DOHH2 (cell line): Measurements from ENCODE around the gene BCL2L13.

ENCODE experiments used
- CTCF ChIP-seq: fragments of 200-600 bp; sonication (generic); IDR thresholded peaks from one replicate; pipeline ENCODE4 v1.5.1; 2014; ENCODE audit warnings: antibody characterized with exemption, mild to moderate bottlenecking, low read depth, low read length; ENCODE audit not compliant: poor library complexity, severe bottlenecking
- EZH2phosphoT487 ChIP-seq: fragments of 200-600 bp; sonication (generic); IDR thresholded peaks from 2 replicates; pipeline ENCODE4 v1.6.1; 2017; ENCODE audit warnings: borderline replicate concordance, mild to moderate bottlenecking, antibody characterized with exemption, low read length, moderate library complexity, mixed read lengths

- TF ChIP-seq CTCF (no peak), EZH2phosphoT487 (no peak)
Measured at GRCh38 chr22:17732251-17732854, 93.8 kb downstream of the BCL2L13 start.
